SK-N-MC (cell line): ENCODE data around the gene SHISAL2A.

ENCODE experiments used
- EZH2 ChIP-seq: fragments of 200-600 bp; sonication (generic); IDR thresholded peaks from one replicate; pipeline ENCODE4 v1.6.1; 2017; ENCODE audit warnings: antibody characterized with exemption
- FOXP2 ChIP-seq: optimal IDR thresholded peaks from 2 replicates; pipeline ENCODE3; 2011; ENCODE audit warnings: mild to moderate bottlenecking, moderate library complexity; ENCODE audit not compliant: insufficient read depth; ENCODE audit errors: extremely low read length, control extremely low read depth
- POLR2AphosphoS5 ChIP-seq: IDR thresholded peaks from 2 replicates; pipeline ENCODE4 v1.6.1; 2012; ENCODE audit warnings: mild to moderate bottlenecking, low read depth, low read length, borderline replicate concordance

GRCh38 chr1:52683367-52683940 lies 50.5 kb downstream of the SHISAL2A start:
- no peak for TF ChIP-seq EZH2
- no peak for TF ChIP-seq POLR2AphosphoS5
- no peak for TF ChIP-seq FOXP2
